Thoracic aorta (tissue), 2 donors: ENCODE results near the gene SNRPA1. TPM values are rescaled to one million over a fixed set of nuclear protein-coding genes. Genes with fewer than 3 reads are reported as not detected.

Experiments
- ATAC-seq: fragments of 150-250 bp; one replicate; pipeline ENCODE4 v1.8.0; 2017; ENCODE audit warnings: low read depth; ENCODE audit not compliant: insufficient number of reproducible peaks, low FRiP score
- DNase-seq: peaks from one replicate; pipeline ENCODE4 v3.0.0-alpha.2; 2020; ENCODE audit warnings: low spot score
- H3K27ac ChIP-seq, 2 donors: fragments of 200-600 bp; sonication (generic); 1 replicate in 1 of 2; 2 replicates in 1 of 2; pipeline ENCODE4 v1.5.1; 2016; ENCODE audit warnings: mild to moderate bottlenecking in 2 of 2, moderate library complexity in 2 of 2
- H3K27me3 ChIP-seq: fragments of 200-600 bp; sonication (generic); replicated peaks from 2 replicates; pipeline ENCODE4 v1.6.0; 2016; ENCODE audit warnings: mild to moderate bottlenecking; ENCODE audit not compliant: insufficient read depth
- H3K36me3 ChIP-seq: fragments of 200-600 bp; sonication (generic); one replicate; pipeline ENCODE4 v1.5.1; 2016
- H3K4me1 ChIP-seq, 2 donors: fragments of 200-600 bp; sonication (generic); 1 replicate in 1 of 2; 2 replicates in 1 of 2; pipeline versions ENCODE4 v1.5.1 to v1.6.0; 2016; ENCODE audit warnings: low read depth in 2 of 2, mild to moderate bottlenecking in 1 of 2; ENCODE audit not compliant: control insufficient read depth in 1 of 2
- H3K4me3 ChIP-seq: fragments of 200-600 bp; sonication (generic); 2 replicates; pipeline ENCODE4 v1.5.1; 2016; ENCODE audit warnings: mild to moderate bottlenecking
- H3K9me3 ChIP-seq: fragments of 200-600 bp; sonication (generic); 2 replicates; pipeline ENCODE4 v1.5.1; 2016
- CTCF ChIP-seq: fragments of 200-600 bp; sonication (generic); IDR thresholded peaks from one replicate; pipeline ENCODE4 v1.5.1; 2019; ENCODE audit warnings: antibody characterized with exemption
- total RNA-seq, 2 donors: library from RNA; depleted of rRNA; stranded (reverse); fragments of >200 nt; gene quantifications; one replicate each; pipeline versions ENCODE4 v1.1.0 to v1.2.3, GENCODE V29; 2016

SNRPA1 gene
- total RNA-seq, 2 donors from 2014 or later = 31.0 to 60.0 TPM

- peak; percentile 32 for TF ChIP-seq CTCF
- no peak for DNase-seq
- no peak for ATAC-seq
- H3K4me1 ChIP-seq = peaks cover 12 to 20% of the 10 kb centered on the region in 2 donors
- H3K36me3 ChIP-seq = peaks cover 42% of the 10 kb centered on the region
- H3K27me3 ChIP-seq = no peaks in the 10 kb centered on the region
- no peaks in the 10 kb centered on the region for H3K9me3 ChIP-seq
- H3K4me3 ChIP-seq = peak overlapping the region; percentile 87
- H3K27ac ChIP-seq = peak overlapping the region; percentile 81 to 86
Observed at GRCh38 chr15:101276501-101277037, 18.5 kb downstream of the SNRPA1 start.

DNA sequence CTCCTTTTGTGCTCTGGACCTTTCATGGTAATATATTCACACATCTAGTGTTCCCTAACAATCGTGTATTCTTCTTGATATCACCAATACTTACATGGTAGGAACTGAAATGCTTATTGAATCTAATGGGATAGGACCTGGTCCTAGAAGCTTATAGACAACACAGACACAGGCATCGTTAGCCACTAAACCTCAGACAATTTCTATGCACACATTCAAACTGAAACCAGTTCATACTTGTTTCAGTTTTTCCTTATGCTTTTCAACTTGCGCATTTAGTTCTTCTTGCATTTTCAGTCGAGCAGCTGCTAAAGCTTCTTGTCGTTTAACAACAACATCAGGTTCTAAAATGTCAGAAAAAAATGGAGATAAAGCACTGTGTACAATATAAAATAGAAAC lies 20.0 kb downstream of the SNRPA1 start:
- DNase-seq = no peak
- H3K27ac ChIP-seq = no peak overlapping the region
- peaks cover 12 to 20% of the 10 kb centered on the region in 2 donors for H3K4me1 ChIP-seq
- no peak for TF ChIP-seq CTCF
- no peak for ATAC-seq
- H3K36me3 ChIP-seq = peaks cover 47% of the 10 kb centered on the region
- no peaks in the 10 kb centered on the region for H3K27me3 ChIP-seq
- no peak overlapping the region for H3K4me3 ChIP-seq
- no peaks in the 10 kb centered on the region for H3K9me3 ChIP-seq

- no peak overlapping the region for H3K27ac ChIP-seq
- H3K9me3 ChIP-seq = no peaks in the 10 kb centered on the region
- peaks cover 12 to 20% of the 10 kb centered on the region in 2 donors for H3K4me1 ChIP-seq
- no peak for ATAC-seq
- no peak for DNase-seq
- H3K4me3 ChIP-seq = no peak overlapping the region
- no peak for TF ChIP-seq CTCF
- peaks cover 47% of the 10 kb centered on the region for H3K36me3 ChIP-seq
- H3K27me3 ChIP-seq = no peaks in the 10 kb centered on the region
Observed at GRCh38 chr15:101273534-101273933, 21.5 kb downstream of the SNRPA1 start.

DNA sequence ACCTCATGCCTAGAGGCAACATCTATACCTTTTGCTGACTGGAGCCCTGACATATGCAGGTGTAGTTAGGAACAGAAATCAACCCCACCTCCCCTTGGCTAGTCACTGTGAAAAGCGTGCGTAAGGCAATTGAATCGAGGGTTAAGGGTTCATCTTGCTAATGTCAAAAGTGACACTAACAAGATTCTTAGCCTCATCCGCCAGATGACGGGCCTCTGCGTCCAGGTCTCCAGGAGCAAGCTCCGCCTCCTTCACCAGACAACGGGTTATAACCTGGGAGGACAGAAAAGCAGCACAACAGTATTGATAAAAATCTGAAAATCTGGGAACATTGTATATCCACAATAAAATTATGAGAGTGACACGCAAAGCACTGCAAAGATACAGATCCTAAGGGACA lies 22.5 kb downstream of the SNRPA1 start:
- H3K4me3 ChIP-seq = no peak overlapping the region
- no peak for TF ChIP-seq CTCF
- peaks cover 11 to 21% of the 10 kb centered on the region in 2 donors for H3K4me1 ChIP-seq
- DNase-seq (no peak), ATAC-seq (no peak)
- H3K36me3 ChIP-seq = peaks cover 47% of the 10 kb centered on the region
- no peak overlapping the region for H3K27ac ChIP-seq
- H3K27me3 ChIP-seq = no peaks in the 10 kb centered on the region
- H3K9me3 ChIP-seq = no peaks in the 10 kb centered on the region

DNA sequence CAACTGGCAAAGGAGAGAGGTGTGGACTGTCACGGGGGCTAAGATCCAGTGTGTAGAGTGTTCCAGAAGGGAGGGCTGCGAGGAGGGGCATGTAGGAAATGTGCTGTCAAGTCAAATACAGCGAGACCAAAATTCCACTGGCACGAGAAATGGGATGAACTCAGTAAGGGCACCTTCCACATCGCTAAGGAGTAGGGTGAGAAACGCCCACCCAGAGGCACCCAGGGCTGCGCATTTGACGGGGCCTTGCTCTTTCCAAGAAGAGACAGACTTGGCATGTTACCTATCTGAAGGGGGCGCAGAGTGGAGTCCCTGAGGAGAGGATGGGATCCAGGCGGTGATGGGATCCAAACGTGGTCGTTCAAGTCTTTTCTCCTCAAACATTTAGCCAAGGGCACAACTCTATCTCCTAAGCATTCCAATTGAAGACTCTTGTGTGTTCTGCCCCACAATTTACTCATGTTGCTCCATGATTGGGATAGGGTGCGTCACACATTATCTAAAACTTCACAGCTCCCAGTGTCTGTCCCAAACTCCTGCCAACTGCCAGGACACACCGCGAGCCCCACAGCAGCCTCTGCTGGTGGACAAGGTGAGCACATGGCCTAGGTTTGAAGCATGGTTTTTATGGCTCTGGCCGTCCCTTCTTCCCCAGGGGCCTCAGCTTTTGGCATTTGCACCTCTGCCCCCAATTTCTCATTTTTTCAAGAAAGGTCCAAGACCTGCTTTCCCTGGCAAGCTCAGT lies 25.4 kb downstream of the SNRPA1 start:
- H3K27ac ChIP-seq = no peak overlapping the region
- no peaks in the 10 kb centered on the region for H3K27me3 ChIP-seq
- H3K4me1 ChIP-seq = peaks cover 12 to 32% of the 10 kb centered on the region in 2 donors
- ATAC-seq = no peak
- H3K36me3 ChIP-seq = peaks cover 42% of the 10 kb centered on the region
- H3K9me3 ChIP-seq = no peaks in the 10 kb centered on the region
- H3K4me3 ChIP-seq = no peak overlapping the region
- DNase-seq = no peak
- TF ChIP-seq CTCF = no peak
